Bronchial epithelial cell (primary cell): ENCODE results near the gene COL23A1. TPM values are rescaled to one million over a fixed set of nuclear protein-coding genes. Genes with fewer than 3 reads are reported as not detected.
A peak's percentile ranks its signal among the peaks of the same experiment; 100 is the strongest.

Experiments
- DNase-seq: peaks from one replicate; pipeline ENCODE4 v3.0.0-alpha.2; 2010; ENCODE audit warnings: low read depth
- FAIRE-seq: peaks from 2 replicates; lab custom pipeline; 2011; peaks lifted over from hg19 to GRCh38; lab: Jason Lieb, UNC
- H3K27me3 ChIP-seq: 2 replicates; pipeline ENCODE4 v1.5.1; 2011; ENCODE audit warnings: low read length; ENCODE audit not compliant: control insufficient read depth, insufficient read depth
- H3K36me3 ChIP-seq: 2 replicates; pipeline ENCODE4 v1.5.1; 2011; ENCODE audit warnings: low read length; ENCODE audit not compliant: control insufficient read depth, insufficient read depth
- H3K4me3 ChIP-seq: 2 replicates; pipeline ENCODE4 v1.5.1; 2011; ENCODE audit warnings: mild to moderate bottlenecking, low read depth, low read length, control low read depth
- total RNA-seq: library from RNA; depleted of rRNA; stranded (reverse); fragments of >200 nt; gene quantifications from 2 replicates; pipeline ENCODE4 v1.2.1, GENCODE V29; 2014
- TF ChIP-seq, protein P1 (sequence below): IDR thresholded peaks from 2 replicates; pipeline ENCODE4 v1.5.1; 2011; ENCODE audit warnings: mild to moderate bottlenecking, moderate library complexity, low read length, control low read depth, inconsistent platforms; ENCODE audit not compliant: insufficient read depth, severe bottlenecking

Gene COL23A1
- total RNA-seq: 0.13 and 0.26 TPM in 2 replicates

GRCh38 chr5:178590141-178590923, at the start of gene COL23A1:
TSS of gene COL23A1 (minus strand) at chr5:178590393.
- H3K36me3 ChIP-seq: no peaks in the 10 kb centered on the region
- H3K27me3 ChIP-seq: peaks cover 3% of the 10 kb centered on the region
- DNase-seq (peak; percentile 13), FAIRE-seq (no peak)
- H3K4me3 ChIP-seq: peak within 1 kb of the TSS; percentile 39
- TF ChIP-seq, protein P1, sequence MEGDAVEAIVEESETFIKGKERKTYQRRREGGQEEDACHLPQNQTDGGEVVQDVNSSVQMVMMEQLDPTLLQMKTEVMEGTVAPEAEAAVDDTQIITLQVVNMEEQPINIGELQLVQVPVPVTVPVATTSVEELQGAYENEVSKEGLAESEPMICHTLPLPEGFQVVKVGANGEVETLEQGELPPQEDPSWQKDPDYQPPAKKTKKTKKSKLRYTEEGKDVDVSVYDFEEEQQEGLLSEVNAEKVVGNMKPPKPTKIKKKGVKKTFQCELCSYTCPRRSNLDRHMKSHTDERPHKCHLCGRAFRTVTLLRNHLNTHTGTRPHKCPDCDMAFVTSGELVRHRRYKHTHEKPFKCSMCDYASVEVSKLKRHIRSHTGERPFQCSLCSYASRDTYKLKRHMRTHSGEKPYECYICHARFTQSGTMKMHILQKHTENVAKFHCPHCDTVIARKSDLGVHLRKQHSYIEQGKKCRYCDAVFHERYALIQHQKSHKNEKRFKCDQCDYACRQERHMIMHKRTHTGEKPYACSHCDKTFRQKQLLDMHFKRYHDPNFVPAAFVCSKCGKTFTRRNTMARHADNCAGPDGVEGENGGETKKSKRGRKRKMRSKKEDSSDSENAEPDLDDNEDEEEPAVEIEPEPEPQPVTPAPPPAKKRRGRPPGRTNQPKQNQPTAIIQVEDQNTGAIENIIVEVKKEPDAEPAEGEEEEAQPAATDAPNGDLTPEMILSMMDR: peak; percentile 74

DNA sequence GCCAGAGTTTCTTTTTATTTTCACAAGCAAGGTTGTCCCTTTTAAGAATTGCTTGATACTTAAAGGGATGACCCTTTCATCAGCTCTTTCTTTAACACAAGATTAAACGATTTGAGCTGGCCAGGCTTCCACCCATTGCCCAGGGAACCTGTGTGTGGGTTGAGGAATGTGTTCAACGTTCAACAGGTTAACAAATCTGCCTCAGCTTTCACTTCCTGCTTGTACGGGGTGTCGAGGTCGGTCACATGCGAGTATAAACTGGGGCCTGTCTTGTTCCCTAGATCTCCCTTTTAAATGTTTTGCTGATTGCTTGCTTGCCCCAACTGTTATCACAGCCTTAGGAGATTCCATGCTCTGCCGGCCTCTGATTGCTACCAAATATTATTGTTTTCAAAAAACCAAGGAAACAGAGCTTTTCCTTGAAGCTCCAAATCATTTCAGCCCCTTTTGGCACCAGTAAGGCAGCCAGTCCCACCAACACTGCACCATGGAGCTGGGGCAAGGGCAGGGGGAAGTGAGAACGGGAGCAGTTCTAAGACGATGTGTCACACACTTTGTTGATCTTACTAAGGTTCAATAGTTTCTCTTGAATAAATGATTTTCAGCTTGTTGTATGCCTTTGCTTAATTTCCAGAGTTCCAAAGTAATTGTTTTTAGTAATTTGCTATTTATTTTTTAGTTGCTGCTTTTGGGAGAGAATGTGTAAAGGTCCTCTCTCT, 47.3 kb upstream of the COL23A1 start:
- DNase-seq (no peak), FAIRE-seq (no peak)
- H3K27me3 ChIP-seq: no peaks in the 10 kb centered on the region
- TF ChIP-seq, protein P1: no peak
- H3K36me3 ChIP-seq: no peaks in the 10 kb centered on the region
- H3K4me3 ChIP-seq: no peak overlapping the region

DNA sequence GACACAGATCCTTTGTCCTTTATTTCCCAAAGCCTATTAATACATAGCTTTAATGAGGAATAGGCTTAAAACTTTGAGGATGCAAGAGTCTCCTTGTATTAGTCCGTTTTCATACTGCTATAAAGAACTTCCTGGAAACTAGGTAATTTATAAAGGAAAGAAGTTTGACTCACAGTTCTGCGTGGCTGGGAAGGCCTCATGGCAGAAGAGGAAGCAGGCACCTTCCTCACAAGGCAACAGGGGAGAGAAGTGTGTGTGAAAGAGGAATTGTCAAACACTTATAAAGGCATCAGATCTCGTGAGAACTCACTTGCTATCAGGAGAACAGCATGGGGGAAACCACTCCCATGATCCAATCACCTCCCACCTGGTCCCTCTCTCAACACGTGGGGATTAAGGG, 42.1 kb upstream of the COL23A1 start:
- FAIRE-seq (no peak), DNase-seq (no peak)
- TF ChIP-seq, protein P1: no peak
- H3K36me3 ChIP-seq: no peaks in the 10 kb centered on the region
- H3K27me3 ChIP-seq: no peaks in the 10 kb centered on the region
- no peak overlapping the region for H3K4me3 ChIP-seq

GRCh38 chr5:178630951-178631350, 40.8 kb upstream of the COL23A1 start:
- FAIRE-seq: no peak
- Histone ChIP-seq H3K27me3 (no peaks in the 10 kb centered on the region), H3K4me3 (no peak overlapping the region), H3K36me3 (no peaks in the 10 kb centered on the region)
- no peak for DNase-seq
- TF ChIP-seq, protein P1: no peak

DNA sequence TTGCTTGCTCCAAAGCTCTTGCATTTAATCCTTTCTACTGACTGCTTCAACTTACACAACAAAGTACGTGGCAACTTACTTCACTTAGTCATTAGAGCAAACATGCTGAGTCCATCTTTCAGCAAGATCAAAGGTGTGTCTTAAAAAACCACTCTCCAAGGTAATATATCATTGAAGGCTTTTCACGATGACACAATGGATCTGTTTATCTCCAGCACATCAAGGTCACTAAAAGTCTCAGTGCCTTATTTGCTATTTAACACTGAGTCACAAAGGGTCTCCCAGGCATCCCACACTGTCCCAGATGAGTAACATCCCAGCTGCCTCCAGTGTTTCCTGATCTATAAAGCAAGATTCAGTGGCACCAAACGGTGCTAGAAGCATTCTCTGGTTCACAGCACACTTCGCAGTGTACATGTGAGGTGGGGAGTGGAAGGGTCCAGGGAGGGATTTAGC, 40.3 kb upstream of the COL23A1 start:
- TF ChIP-seq, protein P1: no peak
- Histone ChIP-seq H3K4me3 (no peak overlapping the region), H3K36me3 (no peaks in the 10 kb centered on the region), H3K27me3 (no peaks in the 10 kb centered on the region)
- DNase-seq (peak; percentile 90), FAIRE-seq (no peak)
